ENCODE results near the gene ZNF222. TPM values are rescaled to one million over a fixed set of nuclear protein-coding genes. Genes with fewer than 3 reads are reported as not detected.

ZNF222 gene
- total and polyA plus RNA-seq, 2 of the 4 experiments (the other 2 are of a cell fraction) = 3.2 to 7.0 TPM

DNA sequence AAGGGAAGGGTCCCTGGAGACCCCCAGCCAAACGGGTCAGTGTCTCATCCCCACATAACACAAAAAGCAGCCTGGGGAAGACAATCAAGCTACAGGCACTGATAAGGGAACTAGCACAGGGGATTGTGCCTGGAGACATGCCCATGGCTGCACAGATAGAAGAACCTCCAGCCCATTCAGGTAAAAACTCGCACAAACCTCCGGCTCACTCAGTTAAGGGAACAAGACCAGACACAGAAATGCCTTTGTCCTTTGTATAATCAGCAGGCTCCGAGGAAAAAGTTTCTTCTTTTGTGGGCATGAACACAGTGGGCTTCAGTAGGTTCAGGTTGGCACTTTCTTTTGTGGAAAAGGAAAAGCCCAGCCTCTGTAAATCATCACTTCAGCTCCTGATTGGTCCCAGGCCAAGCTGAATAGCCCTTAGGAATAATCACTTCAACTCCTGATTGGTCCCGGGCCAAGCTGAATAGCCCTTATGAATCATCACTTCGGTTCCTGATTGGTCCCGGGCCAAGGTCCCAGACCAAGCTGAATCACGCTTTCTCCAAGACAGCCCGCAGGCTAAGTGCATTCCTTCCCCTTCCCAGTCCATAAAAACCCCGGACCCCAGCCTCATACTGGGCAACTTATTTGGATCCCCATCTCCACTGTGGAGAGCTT is 27.4 kb upstream of the ZNF222 start:
- Histone ChIP-seq H3K23ac (ENCODE audit: low read depth, low read length) (no peak overlapping the region), H3K4me2 (ENCODE audit: low read depth, low read length) (no peak overlapping the region), H2BK20ac (ENCODE audit: low read depth, low read length) (no peak overlapping the region), H4K5ac (ENCODE audit: low read depth, low read length) (no peak overlapping the region), H4K8ac (ENCODE audit: low read depth in 2 of 2, low read length in 2 of 2) (no peak overlapping the region), H2BK120ac (ENCODE audit: low read depth, low read length) (no peak overlapping the region), H2AK9ac (replicated peaks; ENCODE audit: low read depth, low read length, poor library complexity) (no peak overlapping the region), H2BK5ac (ENCODE audit: low read depth, low read length, poor library complexity, severe bottlenecking) (no peak overlapping the region), H3K9me3 (ENCODE audit: control insufficient read depth, insufficient read depth, low read length) (peaks cover 3% of the 10 kb centered on the region), H3K4me1 (ENCODE audit: control insufficient read depth, insufficient read depth, low read length) (no peaks in the 10 kb centered on the region), H3K4ac (ENCODE audit: low read depth, low read length) (no peak overlapping the region), H3K36me3 (ENCODE audit: control insufficient read depth, insufficient read depth, low read length) (peaks cover 18% of the 10 kb centered on the region), H2AK5ac (ENCODE audit: low read depth, low read length) (no peak overlapping the region), H3K9ac (ENCODE audit: low read depth, low read length) (no peak overlapping the region), H3K4me3 (ENCODE audit: insufficient read depth, low read depth, low read length) (no peak overlapping the region), H3K18ac (ENCODE audit: low read depth, low read length) (no peak overlapping the region), H4K91ac (ENCODE audit: insufficient read depth, low read depth, low read length) (no peak overlapping the region), H4K20me1 (ENCODE audit: insufficient read depth, low read length) (no peaks in the 10 kb centered on the region), H3K27me3 (ENCODE audit: control insufficient read depth, insufficient read depth, low read length) (no peaks in the 10 kb centered on the region), H3K56ac (ENCODE audit: extremely low read depth, insufficient read depth, low read length) (no peak overlapping the region), H3K79me1 (ENCODE audit: low read depth in 1 of 2, low read length in 2 of 2) (0 out of 4 replicates have a peak, but pooled peaks cover 0 to 5% of the 10 kb centered on the region in 2 experiments), H2BK15ac (ENCODE audit: low read depth, low read length) (no peak overlapping the region), H3K14ac (replicated peaks; ENCODE audit: low read depth, low read length) (no peak overlapping the region), H3K9me1 (ENCODE audit: insufficient read depth, low read length) (no peaks in the 10 kb centered on the region), H2AFZ (replicated peaks; ENCODE audit: low read length, poor library complexity) (no peak overlapping the region), H3K27ac (ENCODE audit: insufficient read depth, low read length) (no peak overlapping the region)
- ChIA-PET POLR2A (ENCODE audit: unreplicated experiment) (no interaction called here), CTCF (no interaction called here)
- TF ChIP-seq CTCF (conservative IDR thresholded peaks at IDR 0.05; ENCODE audit: low read depth, low read length) = no peak
- no peak for TF ChIP-seq NFE2L2 (IDR thresholded peaks at IDR 0.05; ENCODE audit: low read depth, low read length)
- no peak for TF ChIP-seq MAZ (IDR thresholded peaks at IDR 0.05; ENCODE audit: borderline replicate concordance, low read depth, low read length)
- no peak for TF ChIP-seq RCOR1 (IDR thresholded peaks at IDR 0.05; ENCODE audit: insufficient replicate concordance, low read length)
- TF ChIP-seq RFX5 (IDR thresholded peaks at IDR 0.05; ENCODE audit: low read depth, low read length) = no peak
- TF ChIP-seq SMC3 (IDR thresholded peaks at IDR 0.05; ENCODE audit: low read depth, low read length) = no peak
- dilution Hi-C loops (cut with HindIII; ENCODE audit: low sequenced_read_pairs, unreplicated experiment) = no loop called here
- WGBS, 2 experiments (ENCODE audit: extremely low coverage in 2 of 2, insufficient read length in 1 of 2) = 91% methylated on average over 3 of the region's 10 CpGs; no CpG with 5 or more reads in 1 of the 2 experiments
- intact Hi-C loops (cut with micrococcal nuclease) = no loop called here
- peak; percentile 24 for DNase-seq
- in situ Hi-C loops (cut with MboI; ENCODE audit: low sequenced_read_pairs) = no loop called here
- ATAC-seq (ENCODE audit: low read depth) = no peak
- no TSS peak for BruUV-seq (replicated peaks)
